OCI-LY1 (cell line): ENCODE results near the gene GSG1L.

Source experiments
- H2AFZ ChIP-seq: fragments of 200-600 bp; sonication (generic), shearing (Covaris generic); 2 replicates; pipeline ENCODE4 v1.6.0; 2014; ENCODE audit warnings: antibody characterized with exemption, mild to moderate bottlenecking, low read length
- H3F3A ChIP-seq: fragments of 200-600 bp; sonication (generic), shearing (Covaris generic); 2 replicates; pipeline ENCODE4 v1.6.0; 2014; ENCODE audit warnings: mild to moderate bottlenecking, antibody characterized with exemption, low read length, moderate library complexity; ENCODE audit not compliant: insufficient read depth
- H3K27ac ChIP-seq: fragments of 200-600 bp; sonication (generic); 2 replicates; pipeline ENCODE4 v1.5.1; 2014; ENCODE audit warnings: low read length, mixed run types, mild to moderate bottlenecking, low read depth; ENCODE audit not compliant: poor library complexity, severe bottlenecking
- H3K27me3 ChIP-seq: fragments of 200-600 bp; sonication (generic); 2 replicates; pipeline ENCODE4 v1.6.0; 2014; ENCODE audit warnings: antibody characterized with exemption, mild to moderate bottlenecking, low read length, moderate library complexity; ENCODE audit not compliant: insufficient read depth
- H3K36me3 ChIP-seq: fragments of 200-600 bp; sonication (generic); 2 replicates; pipeline ENCODE4 v1.6.1; 2014; ENCODE audit warnings: mild to moderate bottlenecking, antibody characterized with exemption, low read length, moderate library complexity, mixed read lengths; ENCODE audit not compliant: insufficient read depth
- H3K4me1 ChIP-seq: fragments of 200-600 bp; sonication (generic); 2 replicates; pipeline ENCODE4 v1.5.1; 2014; ENCODE audit warnings: mild to moderate bottlenecking, low read length, moderate library complexity; ENCODE audit not compliant: insufficient read depth, severe bottlenecking
- H3K4me2 ChIP-seq: fragments of 200-600 bp; sonication (generic), shearing (Covaris generic); 2 replicates; pipeline ENCODE4 v1.6.1; 2014; ENCODE audit warnings: low read length
- H3K4me3 ChIP-seq: fragments of 200-600 bp; sonication (generic); 2 replicates; pipeline ENCODE4 v1.5.1; 2014; ENCODE audit warnings: low read length, low read depth, mild to moderate bottlenecking, mixed read lengths; ENCODE audit not compliant: poor library complexity, severe bottlenecking
- H3K79me2 ChIP-seq: fragments of 200-600 bp; shearing (Covaris generic); 2 replicates; pipeline ENCODE4 v1.6.1; 2016; ENCODE audit warnings: mixed run types, low read length, mixed read lengths; ENCODE audit not compliant: insufficient read depth
- H3K9ac ChIP-seq: fragments of 200-600 bp; sonication (generic), shearing (Covaris generic); 2 replicates; pipeline ENCODE4 v1.6.1; 2014; ENCODE audit warnings: mild to moderate bottlenecking, low read length, mixed read lengths
- H3K9me2 ChIP-seq: fragments of 200-600 bp; sonication (generic), shearing (Covaris generic); 2 replicates; pipeline ENCODE4 v1.6.1; 2014; ENCODE audit warnings: low read depth, mild to moderate bottlenecking, low read length, mixed read lengths
- H3K9me3 ChIP-seq: fragments of 200-600 bp; shearing (Covaris generic); 2 replicates; pipeline ENCODE4 v1.6.1; 2014; ENCODE audit warnings: low read length, mixed read lengths
- H4K20me1 ChIP-seq: fragments of 200-600 bp; sonication (generic), shearing (Covaris generic); 2 replicates; pipeline ENCODE4 v1.6.0; 2016; ENCODE audit warnings: mild to moderate bottlenecking, low read length; ENCODE audit not compliant: insufficient read depth
- EZH2 ChIP-seq: fragments of 200-600 bp; sonication (generic), shearing (Covaris generic); IDR thresholded peaks from 2 replicates; pipeline ENCODE4 v1.8.0; 2017; ENCODE audit warnings: borderline replicate concordance, mixed run types, mild to moderate bottlenecking, antibody characterized with exemption, low read length, moderate library complexity, mixed read lengths
- TF ChIP-seq, protein P1 (sequence below): fragments of 200-600 bp; sonication (generic), shearing (Covaris generic); IDR thresholded peaks from 2 replicates; pipeline ENCODE4 v1.5.1; 2017; ENCODE audit warnings: mild to moderate bottlenecking, antibody characterized with exemption, low read length, moderate library complexity, mixed read lengths

GSG1L gene

DNA sequence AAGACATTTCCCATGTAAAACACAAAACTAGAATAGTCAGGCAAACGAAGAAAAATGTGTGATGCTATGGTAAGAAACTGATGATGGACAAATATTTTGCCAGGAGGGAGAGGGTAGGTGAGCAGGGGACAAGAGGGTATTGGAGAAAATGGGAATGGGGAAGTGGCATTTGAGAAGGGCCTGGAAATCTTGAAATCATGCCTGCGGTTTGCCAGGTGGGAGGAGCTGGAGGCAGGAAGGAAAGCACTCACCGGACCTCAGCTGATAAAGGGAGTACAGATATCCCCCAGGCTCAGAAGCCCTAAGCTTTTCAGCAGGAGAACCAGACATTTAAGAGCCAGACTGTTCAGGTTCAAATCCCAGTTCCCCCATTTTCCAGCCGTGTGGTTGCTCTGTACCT is 103.6 kb downstream of the GSG1L start:
- H3K9me2 ChIP-seq = no peaks in the 10 kb centered on the region

DNA sequence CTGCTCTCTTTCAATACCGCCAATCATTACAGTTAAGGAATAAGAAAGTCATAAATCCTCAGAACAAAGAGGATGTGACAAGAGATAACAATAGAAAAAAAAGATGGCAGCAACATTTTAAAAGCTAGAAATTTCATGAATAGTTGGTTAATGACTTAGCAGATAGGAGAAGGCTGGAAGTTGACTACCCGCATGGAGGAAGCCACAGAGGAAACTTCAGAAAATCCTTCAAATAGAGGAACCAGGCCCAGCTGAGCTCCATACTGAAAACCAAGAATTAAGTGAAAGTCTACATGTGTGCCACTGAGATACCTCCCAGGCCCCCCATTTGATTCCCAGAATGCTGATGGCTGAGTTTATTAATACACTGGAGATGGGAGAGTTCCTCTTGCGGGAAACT is 109.3 kb downstream of the GSG1L start:
- no peaks in the 10 kb centered on the region for H3K27me3 ChIP-seq

More for the DNA sequence above, 103.6 kb downstream of the GSG1L start:
- H3K4me2 ChIP-seq = no peak overlapping the region
- no peaks in the 10 kb centered on the region for H3F3A ChIP-seq
- H3K9me3 ChIP-seq = 0 out of 2 replicates have a peak, but pooled peaks cover 3% of the 10 kb centered on the region
- H3K4me3 ChIP-seq = no peak overlapping the region
- TF ChIP-seq, protein P1, sequence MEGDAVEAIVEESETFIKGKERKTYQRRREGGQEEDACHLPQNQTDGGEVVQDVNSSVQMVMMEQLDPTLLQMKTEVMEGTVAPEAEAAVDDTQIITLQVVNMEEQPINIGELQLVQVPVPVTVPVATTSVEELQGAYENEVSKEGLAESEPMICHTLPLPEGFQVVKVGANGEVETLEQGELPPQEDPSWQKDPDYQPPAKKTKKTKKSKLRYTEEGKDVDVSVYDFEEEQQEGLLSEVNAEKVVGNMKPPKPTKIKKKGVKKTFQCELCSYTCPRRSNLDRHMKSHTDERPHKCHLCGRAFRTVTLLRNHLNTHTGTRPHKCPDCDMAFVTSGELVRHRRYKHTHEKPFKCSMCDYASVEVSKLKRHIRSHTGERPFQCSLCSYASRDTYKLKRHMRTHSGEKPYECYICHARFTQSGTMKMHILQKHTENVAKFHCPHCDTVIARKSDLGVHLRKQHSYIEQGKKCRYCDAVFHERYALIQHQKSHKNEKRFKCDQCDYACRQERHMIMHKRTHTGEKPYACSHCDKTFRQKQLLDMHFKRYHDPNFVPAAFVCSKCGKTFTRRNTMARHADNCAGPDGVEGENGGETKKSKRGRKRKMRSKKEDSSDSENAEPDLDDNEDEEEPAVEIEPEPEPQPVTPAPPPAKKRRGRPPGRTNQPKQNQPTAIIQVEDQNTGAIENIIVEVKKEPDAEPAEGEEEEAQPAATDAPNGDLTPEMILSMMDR = no peak
- no peak for TF ChIP-seq EZH2
- H3K36me3 ChIP-seq = no peaks in the 10 kb centered on the region
- H3K79me2 ChIP-seq = no peaks in the 10 kb centered on the region
- H4K20me1 ChIP-seq = no peaks in the 10 kb centered on the region
- H3K9ac ChIP-seq = no peak overlapping the region
- no peak overlapping the region for H2AFZ ChIP-seq
- H3K4me1 ChIP-seq = no peaks in the 10 kb centered on the region
- no peak overlapping the region for H3K27ac ChIP-seq
- H3K27me3 ChIP-seq = no peaks in the 10 kb centered on the region

DNA sequence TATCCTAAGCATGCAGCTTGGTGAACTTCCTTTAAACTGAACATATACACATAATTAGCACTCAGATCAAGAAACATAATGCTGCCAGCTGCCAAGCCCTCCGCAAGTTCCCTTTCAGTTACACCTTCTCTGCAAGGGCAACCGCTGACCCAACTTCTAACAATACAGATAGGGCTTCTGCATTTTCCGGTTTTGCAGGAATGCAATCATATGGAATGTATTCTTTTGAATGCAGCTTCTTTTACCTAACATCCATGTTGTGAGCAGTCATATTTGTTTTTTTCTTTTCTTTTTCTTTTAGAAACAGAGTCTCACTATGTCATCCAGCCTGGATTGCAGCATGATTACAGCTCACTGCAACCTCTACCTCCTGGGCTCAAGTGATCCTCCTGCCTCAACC is 110.7 kb downstream of the GSG1L start:
- TF ChIP-seq, protein P1 = no peak
- TF ChIP-seq EZH2 = no peak
- Histone ChIP-seq H4K20me1 (no peaks in the 10 kb centered on the region), H3K4me1 (no peaks in the 10 kb centered on the region), H3K9me3 (0 out of 2 replicates have a peak, but pooled peaks cover 3% of the 10 kb centered on the region), H3K4me3 (no peak overlapping the region), H3K4me2 (no peak overlapping the region), H3K36me3 (no peaks in the 10 kb centered on the region), H3K27me3 (no peaks in the 10 kb centered on the region), H3K9ac (no peak overlapping the region), H2AFZ (no peak overlapping the region), H3K79me2 (no peaks in the 10 kb centered on the region), H3F3A (no peaks in the 10 kb centered on the region), H3K9me2 (no peaks in the 10 kb centered on the region), H3K27ac (no peak overlapping the region)

More for the DNA sequence above, 109.3 kb downstream of the GSG1L start:
- Histone ChIP-seq H3K36me3 (no peaks in the 10 kb centered on the region), H4K20me1 (no peaks in the 10 kb centered on the region), H3K9ac (no peak overlapping the region), H3K79me2 (no peaks in the 10 kb centered on the region), H3K4me2 (no peak overlapping the region), H3K4me1 (no peaks in the 10 kb centered on the region), H2AFZ (no peak overlapping the region), H3F3A (no peaks in the 10 kb centered on the region), H3K9me3 (0 out of 2 replicates have a peak, but pooled peaks cover 3% of the 10 kb centered on the region), H3K4me3 (no peak overlapping the region), H3K9me2 (no peaks in the 10 kb centered on the region), H3K27ac (no peak overlapping the region)
- TF ChIP-seq, protein P1 = no peak
- no peak for TF ChIP-seq EZH2
